GM13976 (cell line): ENCODE results near the gene WFDC12.

Experiments
- DNase-seq: peaks from one replicate; pipeline ENCODE4 v3.0.0; 2012; ENCODE audit warnings: low spot score
- CTCF ChIP-seq: IDR thresholded peaks from 2 replicates; pipeline ENCODE4 v1.5.1; 2012; ENCODE audit warnings: borderline replicate concordance, mild to moderate bottlenecking; ENCODE audit not compliant: insufficient read depth; ENCODE audit errors: extremely low read depth, missing control alignments, control extremely low read depth
- in situ Hi-C: fragments of 300-500 bp; cut with MboI; formaldehyde crosslinking; loops from one replicate; pipeline ENCODE4 v1.12.0; 2022; ENCODE audit warnings: low sequenced_read_pairs, mixed read lengths, inconsistent platforms; ENCODE audit not compliant: unreplicated experiment

The WFDC12 gene

GRCh38 chr20:45087814-45088213 is 36.5 kb downstream of the WFDC12 start:
- DNase-seq = no peak
- TF ChIP-seq CTCF = no peak

DNA sequence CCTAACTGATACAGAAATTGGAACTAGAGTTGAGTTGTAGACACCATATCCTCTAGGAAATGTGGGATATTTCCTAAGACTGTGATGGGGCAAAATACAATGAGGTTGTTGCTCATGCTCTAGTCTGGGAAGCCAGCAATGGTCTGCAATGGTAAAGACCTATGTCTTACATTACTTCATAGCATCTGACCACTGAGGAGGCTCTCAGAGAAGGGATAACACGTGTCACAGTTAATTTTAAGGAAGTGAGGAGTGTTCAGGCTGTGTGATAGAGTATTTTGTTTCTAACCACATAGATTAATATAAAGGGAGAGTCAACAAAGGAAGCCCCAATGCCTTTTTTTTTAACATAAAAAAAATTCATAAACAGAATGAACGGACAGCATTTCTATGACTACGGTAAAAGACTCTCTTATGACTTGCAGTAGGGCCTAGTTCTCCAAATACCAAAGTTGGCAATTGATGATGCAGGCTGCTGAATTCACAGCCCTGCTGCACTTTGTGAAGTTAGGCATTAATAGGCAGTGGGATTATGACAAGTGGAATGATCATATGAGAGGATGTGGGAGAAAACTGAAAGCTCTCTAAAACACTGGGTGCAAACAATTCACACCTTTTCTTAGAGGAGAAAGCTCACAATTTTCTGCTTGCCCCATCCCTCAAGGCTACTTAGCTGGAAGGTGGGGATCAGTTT is 37.0 kb downstream of the WFDC12 start:
- in situ Hi-C loops = no loop called here
- DNase-seq = no peak
- TF ChIP-seq CTCF = no peak

More at GRCh38 chr20:45087814-45088213, 36.5 kb downstream of the WFDC12 start:
- in situ Hi-C loops = no loop called here

GRCh38 chr20:45085867-45086266 is 38.4 kb downstream of the WFDC12 start:
- no peak for TF ChIP-seq CTCF
- in situ Hi-C loops = no loop called here
- DNase-seq = no peak

DNA sequence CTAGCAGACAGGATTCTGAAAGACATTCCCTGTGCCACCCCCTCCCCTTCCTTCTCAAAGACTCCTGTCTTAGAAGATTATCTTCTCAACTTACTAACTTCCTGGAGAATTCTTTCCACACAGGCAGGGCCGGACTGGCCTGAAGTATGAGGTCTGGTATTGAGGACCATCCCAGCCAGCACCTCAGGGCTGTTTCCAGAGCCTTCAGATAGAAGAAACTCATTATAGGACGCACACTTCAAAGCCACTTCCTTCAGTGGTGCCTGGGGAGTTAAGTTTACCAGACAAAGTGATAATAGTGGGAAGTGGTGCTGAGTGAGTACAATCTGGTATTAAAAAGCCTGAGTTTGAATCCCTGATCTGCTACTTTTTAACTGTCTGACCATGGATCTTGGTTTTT is 39.0 kb downstream of the WFDC12 start:
- in situ Hi-C loops = no loop called here
- no peak for TF ChIP-seq CTCF
- no peak for DNase-seq

GRCh38 chr20:45083127-45083526 is 41.1 kb downstream of the WFDC12 start:
- DNase-seq = no peak
- no peak for TF ChIP-seq CTCF
- in situ Hi-C loops = no loop called here

- no peak for TF ChIP-seq CTCF
- no peak for DNase-seq
- in situ Hi-C loops = no loop called here
These were observed 41.8 kb downstream of the WFDC12 start for GRCh38 chr20:45082468-45082867.
